H1 (cell line): Measurements from ENCODE around the gene LTB4R. TPM values are rescaled to one million over a fixed set of nuclear protein-coding genes. Genes with fewer than 3 reads are reported as not detected.

ENCODE experiments used
- CHD2 ChIP-seq: IDR thresholded peaks from 2 replicates; pipeline ENCODE4 v1.6.1; 2012; ENCODE audit warnings: low read length, improper control_type of control experiment
- KDM5A ChIP-seq: fragments of 200-600 bp; IDR thresholded peaks from 2 replicates; pipeline ENCODE4 v1.7.1; 2012; ENCODE audit warnings: mild to moderate bottlenecking, low read length, inconsistent platforms, mixed read lengths
- RFX5 ChIP-seq: IDR thresholded peaks from 2 replicates; pipeline ENCODE4 v1.6.1; 2011; ENCODE audit warnings: low read depth, low read length, improper control_type of control experiment, borderline replicate concordance
- SIX5 ChIP-seq: IDR thresholded peaks from 2 replicates; pipeline ENCODE4 v1.6.1; 2011; ENCODE audit warnings: mild to moderate bottlenecking, low read depth, low read length
- YY1 ChIP-seq: IDR thresholded peaks from 2 replicates; pipeline ENCODE4 v1.6.1; 2011; ENCODE audit warnings: low read depth, mild to moderate bottlenecking, low read length
- ZNF274 ChIP-seq: IDR thresholded peaks from 2 replicates; pipeline ENCODE4 v1.7.0; 2012; ENCODE audit warnings: low read length, borderline replicate concordance; ENCODE audit errors: extremely low read depth
- polyA plus RNA-seq, 7 experiments: library from polyadenylated mRNA; depleted of rRNA in 3 of 7; stranded (reverse) in 5 of 7; unstranded in 2 of 7; fragments of >200 nt in 5 of 7; fragments of 200-250 nt in 2 of 7; gene quantifications; 1 replicate in 5 of 7; 2 replicates in 1 of 7; 4 replicates in 1 of 7; pipeline versions ENCODE4 v1.2.1 to v1.2.3, GENCODE V29; 2011 to 2013; ENCODE audit warnings: missing spikeins in 2 of 7, mixed read lengths in 2 of 7
- total RNA-seq: library from RNA; stranded (reverse); fragmentation: NEBNext Ultra II Directional; extraction: Animal tissue kit (Norgen Biotek cat#: 25700); gene quantifications from 2 replicates; pipeline ENCODE4 v1.2.1, GENCODE V29; 2021

Gene LTB4R
- total and polyA plus RNA-seq, 2 of the 8 experiments (the other 6 are each of a cell fraction or from before 2014, with no cell fraction given), result 4.1 to 6.7 TPM

GRCh38 chr14:24269910-24270536 is 41.3 kb upstream of the LTB4R start (continued):
- TF ChIP-seq YY1 (no peak), CHD2 (no peak), SIX5 (no peak), KDM5A (no peak), RFX5 (no peak), ZNF274 (no peak)
